ENCODE measurements around the gene CD177.
"Not testable (repeated sequence)": the region's sequence is repeated elsewhere in the genome, so short reads cannot be mapped to it uniquely, and the experiment has no call there.

The CD177 gene

DNA sequence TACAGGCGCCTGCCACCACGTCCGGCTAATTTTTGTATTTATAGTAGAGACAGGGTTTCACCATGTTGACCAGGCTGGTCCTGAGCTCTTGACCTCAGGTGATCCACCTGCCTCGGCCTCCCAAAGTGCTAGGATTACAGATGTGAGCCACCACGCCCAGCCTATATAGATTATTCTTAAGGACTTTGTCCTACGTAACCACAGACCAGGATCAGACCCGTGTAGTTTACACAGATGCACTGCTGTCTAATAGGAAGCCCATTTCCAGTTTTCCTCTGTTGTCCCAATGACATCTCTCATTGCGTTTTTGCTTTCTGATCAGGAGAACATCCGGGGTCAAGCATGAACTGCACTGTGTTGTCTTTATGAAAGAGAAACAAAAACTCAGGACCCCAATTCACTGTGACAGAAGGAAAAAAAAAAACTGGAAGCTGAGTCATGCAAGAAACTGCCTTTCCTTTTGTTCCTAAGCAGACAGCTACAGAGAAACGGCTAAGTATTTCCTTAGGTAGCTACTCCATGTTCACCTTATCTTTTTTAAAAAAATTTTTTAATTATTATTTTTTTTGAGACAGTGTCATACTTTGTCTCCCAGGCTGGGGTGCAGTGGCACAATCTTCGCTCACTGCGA, 29.2 kb downstream of the CD177 start:
- not testable (repeated sequence) for DNase-seq

DNA sequence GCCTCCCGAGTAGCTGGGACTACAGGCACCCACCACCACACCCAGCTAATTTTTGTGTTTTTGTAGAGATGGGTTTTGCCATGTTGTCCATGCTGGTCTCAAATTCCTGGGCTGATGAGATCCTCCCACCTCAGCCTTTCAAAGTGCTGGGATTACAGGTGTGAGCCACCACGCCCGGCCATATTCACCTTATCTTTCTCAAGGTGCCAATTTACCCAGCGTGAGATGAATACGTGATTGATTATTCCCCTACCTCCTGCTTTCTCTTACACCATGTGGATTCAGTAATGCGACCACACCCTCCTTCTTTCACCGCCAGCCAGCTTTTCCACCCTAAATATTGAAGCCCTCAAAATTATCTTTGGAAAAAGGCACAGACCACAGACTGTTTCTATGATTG, 29.8 kb downstream of the CD177 start:
- not testable (repeated sequence) for DNase-seq

DNA sequence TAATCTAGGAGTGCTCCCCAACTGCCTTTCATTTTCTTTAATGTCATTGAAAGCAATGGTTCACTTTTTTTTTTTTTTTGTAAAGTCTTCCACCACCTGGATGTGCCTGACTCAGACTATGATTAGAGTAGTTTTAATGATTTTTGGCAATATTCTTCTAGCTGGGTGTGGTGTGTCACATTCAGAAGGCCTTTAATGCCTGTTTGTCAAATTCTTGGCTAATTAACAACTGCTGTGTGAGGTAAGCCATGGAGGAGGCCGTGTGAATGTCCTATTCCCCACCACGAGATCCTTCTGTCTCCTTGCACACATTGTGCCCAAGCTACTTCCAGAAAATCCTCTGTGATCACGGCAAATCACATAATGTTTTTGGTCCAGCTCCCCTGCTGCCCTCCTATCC, 30.3 kb downstream of the CD177 start:
- DNase-seq: not testable (repeated sequence)

DNA sequence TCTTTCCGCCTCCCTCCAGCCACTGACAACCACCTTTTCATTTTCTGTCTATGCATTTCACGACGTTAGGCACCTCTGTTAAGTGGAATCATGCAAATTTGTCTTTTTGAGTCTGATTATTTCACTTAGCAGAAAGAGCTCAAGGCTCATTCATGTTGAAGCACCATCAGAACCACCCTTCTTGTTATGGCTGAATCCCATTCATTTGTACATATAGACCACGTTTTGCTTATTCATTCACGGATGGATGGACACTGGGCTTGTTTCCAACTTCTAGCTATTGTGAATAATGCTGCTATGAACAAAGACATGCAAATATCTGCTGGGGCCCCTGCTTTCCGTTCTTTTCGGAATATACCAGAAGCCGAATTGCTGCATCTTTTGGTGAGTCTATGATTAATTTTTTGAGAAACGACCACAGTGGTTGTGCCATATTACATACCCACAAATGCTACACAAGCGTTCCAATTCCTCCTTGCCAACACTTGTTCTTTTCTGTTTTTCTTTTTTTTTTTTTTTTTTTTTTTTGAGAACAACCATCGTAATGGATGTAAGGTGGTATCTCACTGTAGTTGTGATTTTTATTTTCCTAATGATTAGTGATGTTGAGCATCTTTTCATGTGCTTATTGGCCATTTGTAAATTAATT, 37.5 kb downstream of the CD177 start:
- DNase-seq: not testable (repeated sequence)

DNA sequence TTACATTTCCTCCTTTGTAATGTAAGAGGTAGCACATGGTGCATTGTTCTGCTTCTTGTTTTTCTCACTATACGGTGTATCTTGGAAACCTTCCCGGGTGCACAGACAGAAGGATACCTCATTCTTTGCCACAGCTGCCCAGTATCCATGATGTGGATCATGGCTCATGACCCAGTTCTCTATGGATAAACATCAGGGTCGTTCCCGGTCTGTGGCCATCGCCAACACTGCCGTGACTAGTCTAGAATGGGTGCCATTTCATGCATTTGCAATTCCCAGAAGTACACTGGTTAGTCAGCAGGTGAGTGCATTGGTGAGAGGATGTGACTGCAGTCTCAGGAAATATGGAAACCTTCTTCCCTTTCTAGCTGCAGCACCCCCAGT, 38.1 kb downstream of the CD177 start:
- DNase-seq: not testable (repeated sequence)

DNA sequence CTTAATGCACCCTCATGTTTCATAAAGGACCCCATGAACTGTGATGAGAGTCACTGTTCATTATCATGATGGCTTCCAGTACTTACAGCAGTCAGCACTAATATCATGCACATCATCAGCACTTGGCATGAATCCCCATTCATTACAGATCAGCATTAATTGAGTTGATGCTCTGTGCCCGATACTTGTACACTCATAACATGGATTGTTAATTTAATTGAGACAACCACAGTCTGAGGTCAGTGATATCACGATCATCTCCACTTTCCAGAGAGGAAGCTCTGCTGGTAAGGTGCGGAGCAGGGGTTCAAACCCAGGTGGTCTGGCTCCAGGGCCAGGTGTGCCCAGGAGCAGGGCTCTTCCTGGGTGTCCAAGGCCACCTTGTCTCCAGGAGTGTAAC, 40.0 kb downstream of the CD177 start:
- not testable (repeated sequence) for DNase-seq

DNA sequence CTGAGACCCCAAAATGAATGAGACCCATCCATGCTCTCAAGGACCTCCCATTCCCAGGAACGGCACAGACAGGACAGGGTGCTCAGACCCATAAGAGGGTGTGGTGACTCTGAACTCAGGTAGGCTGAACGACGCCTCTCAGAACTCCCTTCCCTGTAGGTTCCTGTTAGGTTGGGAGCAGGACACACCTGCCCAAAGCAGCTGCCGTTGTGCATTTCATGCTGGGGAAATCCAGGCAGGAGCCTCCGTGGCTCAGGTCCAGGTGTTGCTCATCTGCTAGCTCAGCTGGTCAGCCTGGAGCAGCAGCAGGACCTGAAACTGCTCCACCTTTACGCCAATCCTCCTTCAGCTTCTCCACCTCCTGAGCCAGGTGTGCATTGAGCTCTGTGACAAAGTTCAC, 42.1 kb downstream of the CD177 start:
- no peak for DNase-seq

DNA sequence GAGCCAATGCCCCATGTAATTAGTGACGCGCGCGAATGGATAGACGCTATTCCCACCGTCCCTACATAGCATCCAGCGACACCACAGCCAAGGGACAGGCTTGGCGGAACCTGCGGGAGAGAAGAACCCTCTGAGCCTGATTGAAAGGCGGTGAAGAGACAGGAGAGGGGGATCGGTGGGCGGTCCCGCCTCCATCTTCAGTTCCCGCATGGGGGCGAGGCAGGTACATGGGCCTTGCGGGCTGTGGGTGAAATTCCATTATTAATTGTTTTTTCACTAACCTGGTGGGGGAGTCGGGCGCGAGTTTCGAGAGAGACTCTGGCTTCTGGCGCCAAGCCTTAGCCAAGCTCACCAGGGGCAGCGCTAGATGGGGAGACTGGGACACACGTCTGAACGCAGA, 52.8 kb downstream of the CD177 start:
- no peak for DNase-seq

DNA sequence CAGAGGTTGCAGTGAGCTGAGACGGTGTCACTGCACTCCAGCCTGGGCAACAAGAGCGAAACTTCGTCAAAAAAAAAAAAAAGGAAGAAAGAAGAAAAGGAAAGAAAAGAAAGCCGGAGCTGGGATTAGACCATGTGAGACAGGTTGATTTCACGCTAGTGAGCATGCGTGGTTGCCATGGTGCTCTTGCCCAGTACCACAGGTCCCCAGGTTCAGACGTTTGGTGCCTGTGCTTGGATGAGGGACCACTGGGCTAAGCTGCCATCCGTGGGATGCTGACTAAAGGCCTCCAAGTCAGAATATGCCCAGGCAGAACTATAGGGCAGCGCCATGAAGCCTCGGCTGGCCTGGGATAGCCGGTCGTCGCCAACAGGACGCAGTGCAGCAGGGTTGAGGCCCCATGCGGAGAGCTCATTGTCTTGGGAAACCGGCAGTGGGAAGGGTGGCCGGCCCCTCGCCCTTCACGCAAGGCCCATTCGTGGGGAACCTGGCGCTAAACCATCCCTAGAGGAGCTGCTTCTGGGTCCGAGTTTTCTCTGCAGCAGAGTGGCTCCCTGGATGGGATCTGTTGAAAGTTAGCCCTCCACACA, 54.0 kb downstream of the CD177 start:
- no peak for DNase-seq

DNA sequence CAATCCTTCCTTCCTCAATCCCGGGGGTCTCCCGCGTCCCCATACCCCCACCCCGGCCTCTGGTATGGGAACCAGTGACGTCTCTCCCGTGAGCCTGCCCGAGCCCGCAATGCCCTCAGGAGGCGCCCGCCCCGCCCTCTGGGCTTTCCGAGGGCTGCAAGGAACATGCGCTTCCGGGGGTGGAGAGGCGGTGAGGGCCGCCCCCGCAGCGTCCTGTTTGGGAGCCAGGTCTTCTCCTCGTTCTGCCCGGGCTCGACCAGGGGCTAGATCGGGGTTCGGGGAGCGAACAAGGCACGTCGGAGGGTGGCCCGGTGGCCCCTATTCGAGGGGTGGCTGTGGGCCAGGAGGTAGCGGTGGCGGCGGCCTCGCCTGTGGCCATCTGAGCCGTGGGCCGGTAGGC, 54.6 kb downstream of the CD177 start:
- no peak for DNase-seq

DNA sequence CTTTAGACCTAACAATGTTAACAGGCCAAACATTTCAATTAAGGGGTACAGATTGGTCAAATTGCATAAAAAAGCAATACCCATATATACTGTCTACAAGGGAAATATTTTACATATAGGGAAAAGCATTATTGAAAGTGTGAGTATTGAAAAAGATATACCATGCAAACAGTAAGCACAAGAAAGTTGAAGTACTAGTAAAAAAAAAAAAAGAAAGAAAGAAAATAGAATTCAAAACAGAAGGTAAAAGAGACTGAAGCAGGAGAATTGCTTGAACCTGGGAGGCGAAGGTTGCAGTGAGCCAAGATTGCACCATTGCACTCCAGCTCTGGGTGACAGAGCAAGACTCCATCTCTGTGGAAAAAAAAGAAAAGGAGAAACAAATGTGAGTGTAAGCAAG, 55.9 kb downstream of the CD177 start:
- no peak for DNase-seq

DNA sequence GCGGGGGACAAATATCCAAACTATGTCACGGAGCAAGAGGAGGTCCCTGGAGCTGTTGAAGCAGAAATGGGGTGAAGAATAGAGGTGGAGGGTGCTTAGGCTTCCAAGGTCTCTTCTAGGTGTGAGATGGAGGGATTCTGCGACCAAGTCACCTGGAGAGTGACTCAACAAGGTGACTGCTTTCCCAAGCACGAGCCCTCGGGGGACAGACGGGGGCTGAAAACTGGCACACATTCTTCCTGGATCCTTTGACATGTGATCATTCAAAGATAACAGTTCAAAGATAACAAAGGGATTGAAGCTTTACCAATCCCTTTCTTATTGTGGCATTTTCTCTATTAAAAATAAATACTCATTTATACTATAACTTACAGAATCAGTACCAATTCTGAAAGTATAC, 59.0 kb downstream of the CD177 start:
- no peak for DNase-seq
